A673 (cell line): ENCODE results near the gene CACNA2D3.

Experiments
- CTCF ChIP-seq: fragments of 300-800, 200-600 bp; sonication (generic); conservative IDR thresholded peaks from 2 replicates; pipeline ENCODE4 v1.5.1; 2017; ENCODE audit warnings: low read depth, mild to moderate bottlenecking, antibody characterized with exemption, low read length, moderate library complexity, mixed read lengths
- EZH2 ChIP-seq: fragments of 200-600 bp; sonication (generic); IDR thresholded peaks from 2 replicates; pipeline ENCODE4 v1.6.1; 2017; ENCODE audit warnings: borderline replicate concordance, low read depth, mild to moderate bottlenecking, mixed read lengths, antibody characterized with exemption, low read length; ENCODE audit not compliant: poor library complexity, severe bottlenecking

GRCh38 chr3:54240309-54240708, 118.0 kb downstream of the CACNA2D3 start:
- TF ChIP-seq CTCF (no peak), EZH2 (no peak)
